OCI-LY7 (cell line): ENCODE data around the gene IFITM2. TPM values are rescaled to one million over a fixed set of nuclear protein-coding genes. Genes with fewer than 3 reads are reported as not detected.
"Not testable (repeated sequence)": the region's sequence is repeated elsewhere in the genome, so short reads cannot be mapped to it uniquely, and the experiment has no call there.

Experiments used
- BruUV-seq: library from RNA; stranded (reverse); fragments of 400-500 nt; replicated peaks from 2 replicates; lab custom pipeline; 2021; lab: Mats Ljungman, UMichigan
- CTCF ChIA-PET: fragments of 300-600 bp; sonication (Branson Sonifier 250); formaldehyde crosslinking; loops from one replicate; lab custom pipeline; 2022; ENCODE audit warnings: antibody characterized with exemption; ENCODE audit not compliant: unreplicated experiment; lab: Charles Lee
- POLR2A ChIA-PET: fragments of 300-600 bp; sonication (Branson Sonifier 250); formaldehyde crosslinking; loops from one replicate; lab custom pipeline; 2022; ENCODE audit warnings: antibody characterized with exemption; lab: Charles Lee
- DNase-seq: peaks from one replicate; pipeline ENCODE4 v3.0.0-alpha.2; 2015; ENCODE audit warnings: low spot score
- H2AFZ ChIP-seq: fragments of 200-600 bp; sonication (generic), shearing (Covaris generic); 2 replicates; pipeline ENCODE4 v1.6.1; 2014; ENCODE audit warnings: mild to moderate bottlenecking, antibody characterized with exemption, low read length, moderate library complexity
- H3K27ac ChIP-seq: fragments of 200-600 bp; sonication (generic); 2 replicates; pipeline ENCODE4 v1.5.1; 2014; ENCODE audit warnings: mixed run types, low read depth, mild to moderate bottlenecking, moderate library complexity, low read length, inconsistent platforms; ENCODE audit not compliant: poor library complexity, severe bottlenecking
- H3K36me3 ChIP-seq: fragments of 200-600 bp; sonication (generic); 2 replicates; pipeline ENCODE4 v1.6.1; 2014; ENCODE audit warnings: mild to moderate bottlenecking, antibody characterized with exemption, low read length, moderate library complexity, mixed read lengths; ENCODE audit not compliant: insufficient read depth
- H3K4me1 ChIP-seq: fragments of 200-600 bp; sonication (generic); 2 replicates; pipeline ENCODE4 v1.5.1; 2014; ENCODE audit warnings: mild to moderate bottlenecking, low read length; ENCODE audit not compliant: insufficient read depth, poor library complexity, severe bottlenecking
- H3K4me2 ChIP-seq: fragments of 200-600 bp; sonication (generic); 2 replicates; pipeline ENCODE4 v1.6.1; 2014; ENCODE audit warnings: mild to moderate bottlenecking, low read length
- H3K4me3 ChIP-seq: fragments of 200-600 bp; sonication (generic); 2 replicates; pipeline ENCODE4 v1.5.1; 2014; ENCODE audit warnings: mild to moderate bottlenecking, low read depth, low read length; ENCODE audit not compliant: poor library complexity, severe bottlenecking
- H3K79me2 ChIP-seq: fragments of 200-600 bp; sonication (generic); 2 replicates; pipeline ENCODE4 v1.6.1; 2016; ENCODE audit warnings: low read depth, mild to moderate bottlenecking, low read length, moderate library complexity, mixed read lengths; ENCODE audit not compliant: insufficient read depth
- H3K9me2 ChIP-seq: fragments of 200-600 bp; sonication (generic); 2 replicates; pipeline ENCODE4 v1.6.1; 2016; ENCODE audit warnings: mild to moderate bottlenecking, low read length, mixed read lengths; ENCODE audit not compliant: insufficient read depth
- H3K9me3 ChIP-seq: fragments of 200-600 bp; sonication (generic); 2 replicates; pipeline ENCODE4 v1.6.1; 2014; ENCODE audit warnings: mild to moderate bottlenecking, mixed run types, low read length, mixed read lengths
- H4K20me1 ChIP-seq: fragments of 200-600 bp; sonication (generic); 2 replicates; pipeline ENCODE4 v1.6.1; 2014; ENCODE audit warnings: mild to moderate bottlenecking, antibody characterized with exemption, low read length, moderate library complexity, mixed read lengths; ENCODE audit not compliant: insufficient read depth
- EZH2phosphoT487 ChIP-seq: fragments of 200-600 bp; sonication (generic); IDR thresholded peaks from 2 replicates; pipeline ENCODE4 v1.6.1; 2018; ENCODE audit warnings: low read depth, borderline replicate concordance, mild to moderate bottlenecking, mixed run types, antibody characterized with exemption, low read length, moderate library complexity, mixed read lengths
- intact Hi-C: fragments of 100-400 bp; cut with micrococcal nuclease; formaldehyde crosslinking; loops from one replicate; pipeline ENCODE4 v1.10.0; 2022; ENCODE audit not compliant: unreplicated experiment
- total RNA-seq, 2 experiments: library from RNA; depleted of rRNA in 1 of 2; stranded (reverse); fragments of >200 nt in 1 of 2; shearing (Covaris generic) in 1 of 2; gene quantifications; 2 replicates each; pipeline ENCODE4 v1.2.3, GENCODE V29; 2014 to 2022
- TF ChIP-seq, protein P1 (sequence below): fragments of 200-600 bp; sonication (generic); conservative IDR thresholded peaks from 2 replicates; pipeline ENCODE4 v1.5.1; 2014; ENCODE audit warnings: mild to moderate bottlenecking, antibody characterized with exemption, low read length, moderate library complexity, mixed read lengths

The IFITM2 gene
- total RNA-seq, 2 experiments from 2014 or later, result 22.1 to 117 TPM

DNA sequence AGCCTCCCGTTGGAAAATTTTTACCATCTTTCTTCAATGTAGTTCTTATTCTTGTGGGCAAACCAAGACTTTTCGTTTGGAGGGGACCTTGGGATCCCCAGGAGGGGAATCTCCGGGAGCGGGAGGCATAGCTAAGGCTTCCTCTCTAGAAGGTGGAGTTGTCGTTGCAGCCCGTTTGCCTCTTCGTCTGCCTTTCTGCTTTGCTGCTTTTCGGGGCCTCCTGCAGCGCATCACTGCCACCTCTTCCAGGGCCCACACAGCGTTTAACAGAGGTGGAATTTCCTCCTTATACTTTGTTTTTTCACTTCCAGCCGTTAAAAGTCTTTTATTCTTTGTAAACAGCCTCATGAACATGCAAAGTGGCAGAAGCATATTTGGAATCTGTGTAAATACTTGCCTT is 16.5 kb downstream of the IFITM2 start:
- TF ChIP-seq EZH2phosphoT487, result no peak
- TF ChIP-seq, protein P1, sequence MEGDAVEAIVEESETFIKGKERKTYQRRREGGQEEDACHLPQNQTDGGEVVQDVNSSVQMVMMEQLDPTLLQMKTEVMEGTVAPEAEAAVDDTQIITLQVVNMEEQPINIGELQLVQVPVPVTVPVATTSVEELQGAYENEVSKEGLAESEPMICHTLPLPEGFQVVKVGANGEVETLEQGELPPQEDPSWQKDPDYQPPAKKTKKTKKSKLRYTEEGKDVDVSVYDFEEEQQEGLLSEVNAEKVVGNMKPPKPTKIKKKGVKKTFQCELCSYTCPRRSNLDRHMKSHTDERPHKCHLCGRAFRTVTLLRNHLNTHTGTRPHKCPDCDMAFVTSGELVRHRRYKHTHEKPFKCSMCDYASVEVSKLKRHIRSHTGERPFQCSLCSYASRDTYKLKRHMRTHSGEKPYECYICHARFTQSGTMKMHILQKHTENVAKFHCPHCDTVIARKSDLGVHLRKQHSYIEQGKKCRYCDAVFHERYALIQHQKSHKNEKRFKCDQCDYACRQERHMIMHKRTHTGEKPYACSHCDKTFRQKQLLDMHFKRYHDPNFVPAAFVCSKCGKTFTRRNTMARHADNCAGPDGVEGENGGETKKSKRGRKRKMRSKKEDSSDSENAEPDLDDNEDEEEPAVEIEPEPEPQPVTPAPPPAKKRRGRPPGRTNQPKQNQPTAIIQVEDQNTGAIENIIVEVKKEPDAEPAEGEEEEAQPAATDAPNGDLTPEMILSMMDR, result no peak
- Histone ChIP-seq H3K4me3 (no peak overlapping the region), H4K20me1 (no peaks in the 10 kb centered on the region), H3K9me2 (no peaks in the 10 kb centered on the region), H2AFZ (no peak overlapping the region), H3K36me3 (no peaks in the 10 kb centered on the region), H3K27ac (no peak overlapping the region), H3K4me1 (peaks cover 32% of the 10 kb centered on the region), H3K4me2 (no peak overlapping the region), H3K79me2 (no peaks in the 10 kb centered on the region), H3K9me3 (no peaks in the 10 kb centered on the region)
- CTCF ChIA-PET, result no interaction called here
- POLR2A ChIA-PET, result interaction anchor here (0.9 to 1.6 kb wide), 2 partner anchors 12 to 16 kb away, joined by 3 to 5 read pairs; no protein-coding TSS in a partner anchor
- no TSS peak for BruUV-seq
- no peak for DNase-seq
- intact Hi-C loops, result no loop called here

DNA sequence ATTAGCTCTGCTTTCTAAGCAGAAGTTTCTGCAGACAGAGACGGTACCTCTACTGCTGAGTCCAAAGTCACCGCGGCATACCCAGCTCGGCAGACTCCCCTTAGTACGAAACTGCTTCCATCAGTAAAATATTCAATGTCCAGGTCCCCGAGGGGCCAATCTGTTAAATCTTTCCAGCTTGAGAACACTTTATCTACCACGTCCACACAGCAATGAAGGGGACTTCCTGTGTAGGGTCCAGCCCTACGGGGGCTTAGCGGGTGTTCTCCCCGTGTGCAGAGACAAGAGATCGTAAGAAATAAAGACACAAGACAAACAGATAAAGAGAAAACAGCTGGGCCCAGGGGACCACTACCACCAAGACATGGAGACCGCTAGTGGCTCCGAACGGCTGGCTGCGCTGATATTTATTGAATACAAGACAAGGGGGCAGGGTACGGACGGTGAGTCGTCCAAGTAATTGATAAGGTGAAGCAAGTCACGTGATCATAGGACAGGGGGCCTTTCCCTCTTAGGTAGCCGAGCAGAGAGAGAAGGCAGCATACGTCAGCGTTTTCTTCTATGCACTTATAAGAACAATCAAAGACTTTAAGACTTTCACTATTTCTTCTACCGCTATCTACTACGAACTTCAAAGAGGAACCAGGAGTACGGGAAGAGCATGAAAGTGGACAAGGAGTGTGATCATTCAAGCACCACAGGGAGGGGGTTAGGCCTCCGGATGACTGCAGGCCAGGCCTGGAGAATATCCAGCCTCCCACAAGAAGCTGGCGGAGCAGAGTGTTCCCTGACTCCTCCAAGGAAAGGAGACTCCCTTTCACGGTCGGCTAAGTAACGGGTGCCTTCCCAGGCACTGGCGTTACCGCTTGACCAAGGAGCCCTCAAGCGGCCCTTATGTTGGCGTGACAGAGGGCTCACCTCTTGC is 17.2 kb downstream of the IFITM2 start:
- H3K79me2 ChIP-seq, H3K27ac ChIP-seq, H3K36me3 ChIP-seq, intact Hi-C loops, H4K20me1 ChIP-seq, H2AFZ ChIP-seq, CTCF ChIA-PET, DNase-seq, H3K4me3 ChIP-seq, BruUV-seq, H3K4me2 ChIP-seq, H3K9me3 ChIP-seq, H3K9me2 ChIP-seq: not testable (repeated sequence)
- H3K4me1 ChIP-seq, result peaks cover 39% of the 10 kb centered on the region
- POLR2A ChIA-PET, result interaction anchor here (0.9 to 1.6 kb wide), 2 partner anchors 13 to 15 kb away, joined by 3 to 5 read pairs; no protein-coding TSS in a partner anchor

DNA sequence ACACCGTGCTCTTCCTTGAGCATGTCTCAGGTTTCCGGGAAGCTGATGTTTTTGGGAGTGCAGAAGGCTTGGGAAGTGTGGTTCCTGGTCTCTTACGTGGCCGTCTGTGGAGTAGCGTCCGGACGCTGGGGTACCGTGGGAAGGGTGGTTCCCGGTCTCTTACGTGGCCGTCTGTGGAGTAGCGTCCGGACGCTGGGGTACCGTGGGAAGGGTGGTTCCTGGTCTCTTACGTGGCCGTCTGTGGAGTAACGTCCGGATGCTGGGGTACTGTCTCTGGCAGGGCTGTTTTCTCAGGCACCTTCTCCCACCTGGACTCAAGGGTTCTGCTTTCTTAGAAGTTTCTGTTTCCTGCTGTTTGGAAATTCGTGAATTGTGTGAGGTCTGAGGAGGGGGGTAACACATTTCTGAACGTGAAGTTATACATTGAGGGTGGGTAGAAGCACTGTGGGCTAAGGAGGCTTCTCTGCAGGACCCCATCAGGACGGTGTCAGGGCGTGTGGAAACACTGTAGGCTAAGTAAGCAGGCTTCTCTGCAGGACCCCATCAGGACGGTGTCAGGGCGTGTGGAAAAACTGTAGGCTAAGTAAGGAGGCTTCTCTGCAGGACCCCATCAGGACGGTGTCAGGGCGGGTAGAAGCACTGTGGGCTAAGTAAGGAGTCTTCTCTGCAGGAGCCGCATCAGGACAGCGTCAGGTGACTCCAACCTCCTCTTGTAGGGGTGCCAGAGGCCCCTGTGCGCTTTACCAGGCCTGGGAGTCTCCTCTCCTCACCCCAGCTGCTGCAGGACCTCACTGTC is 18.4 kb downstream of the IFITM2 start:
- no TSS peak for BruUV-seq
- Histone ChIP-seq H3K36me3 (no peaks in the 10 kb centered on the region), H3K9me2 (no peaks in the 10 kb centered on the region), H3K9me3 (no peaks in the 10 kb centered on the region), H3K4me3 (peak overlapping the region; percentile 44), H2AFZ (peak overlapping the region; percentile 53; the same call in 1 of the 2 replicates), H3K4me2 (peak overlapping the region; percentile 76), H4K20me1 (no peaks in the 10 kb centered on the region), H3K27ac (peak overlapping the region; percentile 75), H3K4me1 (peaks cover 51% of the 10 kb centered on the region), H3K79me2 (no peaks in the 10 kb centered on the region)
- ChIA-PET POLR2A (interaction anchor here (5.5 kb wide), 1 partner anchor 13 kb away, joined by 63 read pairs; no protein-coding TSS in a partner anchor), CTCF (no interaction called here)
- TF ChIP-seq, protein P1, result no peak
- no peak for TF ChIP-seq EZH2phosphoT487
- DNase-seq, result no peak
- intact Hi-C loops, result no loop called here
